ENCODE data around the gene LMX1A.
A peak's percentile ranks its signal among the peaks of the same experiment; 100 is the strongest.

Gene LMX1A

GRCh38 chr1:165365341-165365740, 8.8 kb upstream of the LMX1A start:
- peak in 1 of 2 experiments; percentile 16 for DNase-seq

DNA sequence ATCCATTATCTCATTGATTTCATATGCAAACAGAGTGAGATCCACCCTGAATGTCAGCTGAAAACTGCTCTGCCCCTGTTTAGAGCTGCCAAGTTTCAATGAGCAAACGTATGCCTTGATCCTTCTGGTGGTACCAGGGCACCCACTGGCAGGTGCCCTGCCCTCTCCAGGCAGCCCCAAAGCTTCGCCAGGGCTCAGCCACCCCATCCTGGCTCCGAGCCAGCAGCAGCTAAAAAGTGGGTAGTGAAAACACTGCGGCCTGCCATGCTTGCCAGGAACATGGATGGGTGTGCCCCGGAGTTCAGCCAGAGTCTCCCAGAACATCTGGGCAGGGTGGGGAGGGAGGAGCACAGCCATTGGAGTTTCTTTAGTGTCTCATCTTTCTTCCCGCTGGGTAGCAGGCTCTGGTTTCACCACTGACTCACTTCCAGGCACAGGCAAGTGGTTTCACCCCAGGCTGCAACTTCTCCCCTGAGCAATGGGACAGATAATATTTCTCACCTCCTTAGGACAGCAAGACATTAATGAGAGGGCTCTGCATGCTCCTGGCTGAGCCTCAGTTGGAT, 8.1 kb upstream of the LMX1A start:
- DNase-seq: peak in 1 of 2 experiments; percentile 40

- DNase-seq: no peak
Measured at GRCh38 chr1:165356876-165357275, 361 bp upstream of the LMX1A start.

GRCh38 chr1:165355139-165355976, 1.2 kb downstream of the LMX1A start:
- no peak for DNase-seq

GRCh38 chr1:165354739-165355138, 1.8 kb downstream of the LMX1A start:
- no peak for DNase-seq

DNA sequence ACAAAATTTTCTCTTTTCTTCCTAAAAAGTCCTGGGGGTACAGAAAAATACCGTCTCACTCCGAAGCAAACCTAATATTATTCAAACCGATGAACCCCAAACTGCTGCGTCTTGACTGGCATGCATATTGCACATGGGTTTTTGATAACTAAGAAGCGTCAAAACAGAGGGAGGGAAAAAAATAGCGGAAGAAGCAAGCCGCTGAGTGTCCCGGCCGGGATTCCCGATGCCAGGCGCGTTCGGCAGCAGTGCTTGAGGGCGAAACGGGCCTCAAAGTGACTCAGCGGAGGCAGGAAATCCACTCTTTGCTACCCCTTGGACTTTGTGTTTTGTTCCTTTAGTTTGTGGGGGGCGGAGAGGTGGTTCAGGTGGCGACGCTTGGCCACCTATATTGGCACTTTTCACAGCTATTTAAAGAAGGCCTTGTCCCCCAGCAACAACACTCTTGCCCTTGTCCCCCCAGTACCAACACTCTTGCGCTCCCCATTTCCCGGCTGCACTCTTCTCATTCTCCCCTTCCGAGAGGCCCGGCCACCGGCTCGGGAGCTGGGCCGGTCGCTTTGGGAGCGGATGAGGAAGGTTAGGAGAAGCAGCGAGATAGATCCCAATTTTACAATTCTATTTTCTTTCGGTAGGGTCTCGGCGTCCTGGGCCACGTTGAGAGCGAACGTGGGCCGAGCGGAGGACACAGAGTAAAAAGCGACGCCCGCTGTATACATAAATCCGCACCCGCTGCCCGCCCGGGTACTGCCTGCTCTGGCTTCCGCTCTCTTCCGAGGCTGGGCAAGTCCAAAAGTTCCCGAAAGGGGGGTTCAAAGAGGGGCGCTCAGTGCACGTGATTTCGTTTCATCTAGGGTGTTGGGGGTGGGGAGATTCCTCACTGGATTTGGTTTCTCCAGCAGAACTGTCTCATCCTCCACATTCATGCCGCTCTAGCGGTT, 2.5 kb downstream of the LMX1A start:
- DNase-seq: no peak

DNA sequence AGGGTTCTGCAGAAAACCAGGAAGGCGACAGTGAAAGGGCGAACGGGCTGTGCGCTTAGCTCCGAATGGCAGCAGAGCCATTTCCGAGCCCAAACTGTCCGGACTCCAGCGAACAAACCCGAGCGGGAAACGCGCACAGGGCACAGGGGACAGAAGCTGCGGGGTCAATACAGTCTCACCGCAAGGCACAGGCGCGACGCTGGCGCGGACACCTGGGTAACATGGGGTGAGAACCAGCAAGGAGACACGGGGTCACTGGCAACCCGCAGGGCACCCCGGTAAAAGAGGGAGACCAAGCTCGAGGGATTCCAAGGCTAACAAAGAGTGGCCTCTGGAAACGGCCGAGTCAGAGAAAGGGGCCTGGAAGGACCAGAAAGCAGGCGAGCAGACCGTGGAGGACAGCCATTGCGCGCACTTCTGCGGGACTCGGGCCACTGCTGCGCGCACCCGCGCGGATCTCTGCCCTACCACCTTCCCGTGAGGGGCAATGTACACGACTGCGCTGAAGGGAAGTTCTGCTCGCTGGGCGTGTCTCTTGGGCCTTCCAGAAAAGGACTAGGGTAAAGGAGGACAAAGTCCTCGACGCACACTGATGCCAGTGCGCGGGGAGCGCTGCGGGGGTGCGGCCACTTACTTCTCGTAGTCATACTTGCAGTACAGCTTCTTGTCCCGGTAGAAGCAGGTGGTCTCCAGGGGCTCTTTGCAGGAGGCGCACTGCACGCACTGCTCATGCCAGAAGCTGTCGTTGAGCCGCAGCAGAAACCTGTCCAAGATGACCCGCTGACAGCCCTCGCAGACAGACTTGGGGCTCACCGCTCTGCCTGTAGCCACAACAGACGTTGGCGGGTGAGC, 3.8 kb downstream of the LMX1A start:
- no peak for DNase-seq

GRCh38 chr1:165351863-165352441, 4.6 kb downstream of the LMX1A start:
- DNase-seq: no peak

- no peak for DNase-seq
Measured at GRCh38 chr1:165350840-165351239, 5.7 kb downstream of the LMX1A start.

GRCh38 chr1:165345502-165345901, 11.0 kb downstream of the LMX1A start:
- DNase-seq: no peak

- no peak for DNase-seq
Measured at GRCh38 chr1:165344736-165345135, 11.8 kb downstream of the LMX1A start.

- no peak for DNase-seq
Measured at GRCh38 chr1:165344198-165344597, 12.3 kb downstream of the LMX1A start.

DNA sequence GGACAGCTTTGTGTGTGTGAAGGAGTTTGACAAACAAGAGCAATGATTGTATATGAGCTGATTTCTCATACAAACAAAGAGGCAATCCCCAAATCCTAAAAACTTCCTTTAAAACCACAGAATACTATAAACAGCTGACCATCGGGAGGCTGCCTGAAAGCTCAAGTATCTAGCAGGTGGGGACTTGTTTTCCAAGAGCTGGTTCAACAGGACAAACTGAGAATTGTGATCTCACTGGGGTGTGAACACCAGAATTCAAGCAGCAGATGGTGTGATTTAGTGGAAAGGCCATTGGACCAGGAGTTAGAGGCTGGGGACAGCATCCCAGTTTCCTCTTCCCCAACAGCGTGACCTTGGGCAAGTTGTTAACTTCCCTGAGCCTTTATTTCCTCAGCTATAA, 13.9 kb downstream of the LMX1A start:
- DNase-seq: no peak

DNA sequence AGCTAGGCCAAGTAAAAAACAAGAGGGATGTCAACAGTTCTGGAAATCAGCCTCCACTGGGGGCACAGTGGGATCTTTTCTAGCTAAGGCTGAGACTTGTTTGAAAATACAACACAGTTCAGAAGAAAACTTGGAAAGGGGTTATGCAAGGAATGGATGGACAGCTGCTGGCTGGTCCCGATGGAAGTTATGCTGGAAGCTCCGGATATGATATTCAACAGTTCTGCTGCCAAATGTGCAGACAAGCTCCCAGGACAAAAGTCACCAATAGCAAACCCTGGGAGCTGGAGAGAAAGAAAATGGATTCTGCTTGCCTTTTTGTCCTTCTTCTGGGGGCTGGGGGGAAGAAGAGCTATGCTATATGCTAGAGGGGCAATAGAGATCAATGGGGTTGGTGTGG, 14.3 kb downstream of the LMX1A start:
- DNase-seq: no peak

GRCh38 chr1:165339164-165339563, 17.4 kb downstream of the LMX1A start:
- no peak for DNase-seq

DNA sequence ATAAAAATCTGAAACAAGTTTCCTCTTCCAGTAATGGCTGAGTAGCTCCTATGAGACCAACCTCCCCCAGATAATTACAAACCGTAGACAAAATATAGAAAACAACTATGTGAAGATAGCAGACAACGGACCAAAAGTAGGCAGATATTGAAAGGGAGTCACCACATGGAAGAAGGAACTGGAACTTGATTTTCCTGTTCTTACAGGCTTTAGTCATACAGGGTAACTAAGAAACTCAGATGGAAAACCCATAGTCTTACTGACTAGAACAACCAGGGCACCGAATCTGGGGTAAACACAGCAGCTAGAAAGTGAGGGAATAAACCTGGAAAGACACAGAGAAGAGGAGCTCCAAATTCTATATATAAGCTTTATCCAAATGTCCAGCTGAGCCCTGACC, 26.0 kb downstream of the LMX1A start:
- DNase-seq: no peak

DNA sequence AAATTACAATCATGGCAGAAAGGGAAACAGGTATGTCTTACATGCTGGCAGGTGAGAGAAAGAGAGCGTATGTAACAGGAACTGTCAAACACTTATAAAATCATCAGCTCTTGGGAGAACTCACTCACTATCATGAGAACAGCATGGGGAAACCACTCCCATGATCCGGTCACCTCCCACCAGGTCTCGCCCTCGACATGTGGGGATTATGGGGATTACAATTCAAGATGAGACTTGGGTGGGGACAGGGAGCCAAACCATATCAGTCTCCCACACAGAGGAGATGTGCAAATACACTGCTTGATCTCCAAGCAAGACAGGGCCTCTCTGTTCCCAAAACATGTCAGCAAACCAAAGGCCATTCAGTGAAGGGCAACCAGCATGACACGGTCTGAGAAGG, 27.4 kb downstream of the LMX1A start:
- DNase-seq: no peak

- no peak for DNase-seq
Measured at GRCh38 chr1:165328136-165328535, 28.4 kb downstream of the LMX1A start.

- DNase-seq: no peak
Measured at GRCh38 chr1:165327538-165327937, 29.0 kb downstream of the LMX1A start.

- no peak for DNase-seq
Measured at GRCh38 chr1:165325460-165326203, 30.9 kb downstream of the LMX1A start.

DNA sequence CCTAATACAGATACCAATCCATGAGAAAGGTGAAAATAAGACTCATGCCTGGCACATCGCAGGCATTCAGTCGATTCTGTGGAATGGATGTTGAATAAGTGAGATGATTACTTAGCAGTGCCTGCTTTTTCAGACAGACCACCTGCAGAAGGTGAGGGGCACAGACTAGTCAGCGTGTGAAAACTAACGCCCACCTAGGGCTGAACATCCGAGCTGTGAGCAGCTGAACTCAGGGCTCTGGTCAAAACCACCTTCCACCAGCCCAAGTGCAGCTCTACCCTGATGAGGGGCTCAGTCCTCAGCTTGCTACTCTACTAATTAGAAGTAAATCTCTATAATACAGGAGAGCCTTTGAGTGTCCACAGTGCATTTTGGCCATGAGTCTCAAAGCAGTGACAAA, 32.5 kb downstream of the LMX1A start:
- no peak for DNase-seq
